ENCODE data around the gene ZBTB47. TPM values are rescaled to one million over a fixed set of nuclear protein-coding genes. Genes with fewer than 3 reads are reported as not detected.

The ZBTB47 gene
- polyA plus RNA-seq, 1 donor (not counting 4 experiments of a cell fraction or from before 2014, with no cell fraction given) = 5.1 TPM

DNA sequence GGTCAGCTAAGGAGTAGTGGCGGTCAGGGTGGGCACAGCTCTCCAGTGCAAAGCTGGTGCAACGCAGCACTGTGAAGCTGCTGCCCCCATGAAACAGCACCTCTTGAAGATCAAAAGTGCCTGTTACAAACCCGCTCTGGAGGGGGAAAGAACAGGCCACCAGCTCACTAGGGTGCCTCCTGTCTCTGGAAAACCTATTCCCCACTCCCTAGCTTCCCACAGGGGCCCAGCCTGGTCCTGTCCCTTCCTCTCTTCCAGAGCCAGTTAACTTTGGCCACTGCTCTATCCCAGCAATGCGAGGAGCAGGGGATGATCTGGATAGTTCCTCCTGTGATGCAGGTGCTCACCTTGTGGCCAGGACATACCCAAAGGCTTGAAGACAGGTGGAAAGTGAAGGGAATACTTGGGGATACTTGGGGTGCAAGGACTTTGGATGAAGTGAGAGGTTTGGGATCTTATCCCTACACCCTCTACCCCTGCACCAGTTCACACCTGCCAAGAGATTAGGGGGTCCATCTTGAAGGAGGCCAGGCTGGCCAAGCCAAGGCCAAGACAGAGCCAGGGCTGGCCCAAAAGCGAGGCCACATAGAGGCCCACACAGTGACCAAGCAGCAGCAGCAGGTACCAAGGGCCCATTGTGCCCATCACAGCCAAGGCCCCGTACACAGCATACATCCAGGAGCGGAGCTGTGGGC is 44.9 kb downstream of the ZBTB47 start:
- Histone ChIP-seq H3K4me3 (ENCODE audit: control insufficient read depth in 2 of 3, extremely low read depth in 1 of 3, insufficient read depth in 2 of 3, low read depth in 1 of 3, low read length in 3 of 3) (no peak overlapping the region), H3K4me2 (ENCODE audit: control insufficient read depth, extremely low read depth, insufficient read depth, low read depth, low read length) (no peak overlapping the region), H3K27ac (ENCODE audit: control insufficient read depth, insufficient read depth, low read length) (no peak overlapping the region), H2AFZ (ENCODE audit: control insufficient read depth, low read length) (no peak overlapping the region), H4K20me1 (ENCODE audit: control insufficient read depth, extremely low read depth, insufficient read depth, low read length) (no peaks in the 10 kb centered on the region), H3K9ac (ENCODE audit: control insufficient read depth, extremely low read depth, insufficient read depth, low read length) (no peak overlapping the region), H3K4me1 (ENCODE audit: control insufficient read depth, extremely low read depth, insufficient read depth, low read length) (no peaks in the 10 kb centered on the region), H3K9me1 (ENCODE audit: control insufficient read depth, extremely low read depth, insufficient read depth, low read length) (no peaks in the 10 kb centered on the region), H3K27me3 (ENCODE audit: control insufficient read depth, extremely low read depth, insufficient read depth, low read length) (peaks cover 6% of the 10 kb centered on the region), H3K36me3 (ENCODE audit: control insufficient read depth in 2 of 2, extremely low read depth in 1 of 2, insufficient read depth in 2 of 2, low read length in 2 of 2) (no peaks in the 10 kb centered on the region), H3K79me2 (ENCODE audit: control insufficient read depth, insufficient read depth, low read length) (no peaks in the 10 kb centered on the region), H3K9me3 (ENCODE audit: control insufficient read depth, low read depth, low read length) (no peaks in the 10 kb centered on the region)
- no peak for FAIRE-seq
- no peak for DNase-seq (ENCODE audit: low read depth, low spot score)
- no peak for TF ChIP-seq EZH2 (IDR thresholded peaks at IDR 0.05; ENCODE audit: low read length)
- TF ChIP-seq, protein P1, sequence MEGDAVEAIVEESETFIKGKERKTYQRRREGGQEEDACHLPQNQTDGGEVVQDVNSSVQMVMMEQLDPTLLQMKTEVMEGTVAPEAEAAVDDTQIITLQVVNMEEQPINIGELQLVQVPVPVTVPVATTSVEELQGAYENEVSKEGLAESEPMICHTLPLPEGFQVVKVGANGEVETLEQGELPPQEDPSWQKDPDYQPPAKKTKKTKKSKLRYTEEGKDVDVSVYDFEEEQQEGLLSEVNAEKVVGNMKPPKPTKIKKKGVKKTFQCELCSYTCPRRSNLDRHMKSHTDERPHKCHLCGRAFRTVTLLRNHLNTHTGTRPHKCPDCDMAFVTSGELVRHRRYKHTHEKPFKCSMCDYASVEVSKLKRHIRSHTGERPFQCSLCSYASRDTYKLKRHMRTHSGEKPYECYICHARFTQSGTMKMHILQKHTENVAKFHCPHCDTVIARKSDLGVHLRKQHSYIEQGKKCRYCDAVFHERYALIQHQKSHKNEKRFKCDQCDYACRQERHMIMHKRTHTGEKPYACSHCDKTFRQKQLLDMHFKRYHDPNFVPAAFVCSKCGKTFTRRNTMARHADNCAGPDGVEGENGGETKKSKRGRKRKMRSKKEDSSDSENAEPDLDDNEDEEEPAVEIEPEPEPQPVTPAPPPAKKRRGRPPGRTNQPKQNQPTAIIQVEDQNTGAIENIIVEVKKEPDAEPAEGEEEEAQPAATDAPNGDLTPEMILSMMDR (optimal IDR thresholded peaks at IDR 0.05 in 1 of 3, IDR thresholded peaks at IDR 0.05 in 1 of 3, conservative IDR thresholded peaks at IDR 0.05 in 1 of 3; ENCODE audit: extremely low read depth in 1 of 3, insufficient read depth in 2 of 3, low read length in 3 of 3) = no peak
- dilution Hi-C loops (cut with MboI; ENCODE audit: extremely low pct_ligation_motif_present, low sequenced_read_pairs) = no loop called here

DNA sequence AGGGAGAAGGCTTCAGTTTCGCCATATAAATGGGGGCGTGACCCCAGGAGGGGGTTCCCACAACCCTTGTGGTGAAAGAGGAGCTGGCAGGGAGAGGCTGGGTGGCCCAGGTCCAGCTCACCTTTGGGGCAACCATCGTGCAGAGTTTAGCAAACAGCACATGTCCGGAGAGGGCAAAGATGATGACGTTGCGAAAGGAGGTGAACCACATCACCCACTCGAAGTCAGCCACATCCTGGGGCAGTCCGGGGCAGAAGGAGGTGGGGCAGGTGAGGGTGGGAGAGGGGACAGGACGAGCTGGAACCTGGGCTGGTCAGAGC is 45.4 kb downstream of the ZBTB47 start:
- Histone ChIP-seq H3K27ac (ENCODE audit: control insufficient read depth, insufficient read depth, low read length) (no peak overlapping the region), H2AFZ (ENCODE audit: control insufficient read depth, low read length) (no peak overlapping the region), H3K79me2 (ENCODE audit: control insufficient read depth, insufficient read depth, low read length) (no peaks in the 10 kb centered on the region), H3K4me1 (ENCODE audit: control insufficient read depth, extremely low read depth, insufficient read depth, low read length) (no peaks in the 10 kb centered on the region), H4K20me1 (ENCODE audit: control insufficient read depth, extremely low read depth, insufficient read depth, low read length) (no peaks in the 10 kb centered on the region), H3K27me3 (ENCODE audit: control insufficient read depth, extremely low read depth, insufficient read depth, low read length) (peaks cover 6% of the 10 kb centered on the region), H3K9me3 (ENCODE audit: control insufficient read depth, low read depth, low read length) (no peaks in the 10 kb centered on the region), H3K9ac (ENCODE audit: control insufficient read depth, extremely low read depth, insufficient read depth, low read length) (no peak overlapping the region), H3K36me3 (ENCODE audit: control insufficient read depth in 2 of 2, extremely low read depth in 1 of 2, insufficient read depth in 2 of 2, low read length in 2 of 2) (no peaks in the 10 kb centered on the region), H3K4me3 (ENCODE audit: control insufficient read depth in 2 of 3, extremely low read depth in 1 of 3, insufficient read depth in 2 of 3, low read depth in 1 of 3, low read length in 3 of 3) (no peak overlapping the region), H3K4me2 (ENCODE audit: control insufficient read depth, extremely low read depth, insufficient read depth, low read depth, low read length) (no peak overlapping the region), H3K9me1 (ENCODE audit: control insufficient read depth, extremely low read depth, insufficient read depth, low read length) (no peaks in the 10 kb centered on the region)
- DNase-seq (ENCODE audit: low read depth, low spot score) (no peak), FAIRE-seq (no peak)
- dilution Hi-C loops (cut with MboI; ENCODE audit: extremely low pct_ligation_motif_present, low sequenced_read_pairs) = no loop called here
- no peak for TF ChIP-seq EZH2 (IDR thresholded peaks at IDR 0.05; ENCODE audit: low read length)
- TF ChIP-seq, protein P1 (optimal IDR thresholded peaks at IDR 0.05 in 1 of 3, IDR thresholded peaks at IDR 0.05 in 1 of 3, conservative IDR thresholded peaks at IDR 0.05 in 1 of 3; ENCODE audit: extremely low read depth in 1 of 3, insufficient read depth in 2 of 3, low read length in 3 of 3) = no peak
